GM19351 (cell line): Measurements from ENCODE around the gene DPP8.
"Not testable (repeated sequence)": the region's sequence is repeated elsewhere in the genome, so short reads cannot be mapped to it uniquely, and the experiment has no call there.

Experiments
- ATAC-seq: cut with Tn5 transposase; IDR thresholded peaks from one replicate; pipeline ENCODE4 v1.9.1; 2021; ENCODE audit warnings: mild to moderate bottlenecking, moderate library complexity; ENCODE audit not compliant: unreplicated experiment

Gene DPP8

GRCh38 chr15:65525622-65526021, 8.1 kb upstream of the DPP8 start:
- ATAC-seq = no peak

GRCh38 chr15:65524226-65524625, 6.7 kb upstream of the DPP8 start:
- no peak for ATAC-seq

GRCh38 chr15:65521350-65521749, 3.9 kb upstream of the DPP8 start:
- no peak for ATAC-seq

- ATAC-seq = no peak
These were observed 1.3 kb upstream of the DPP8 start for GRCh38 chr15:65518633-65519285.

- no peak for ATAC-seq
These were observed 348 bp upstream of the DPP8 start for GRCh38 chr15:65517866-65518207.

GRCh38 chr15:65512807-65513416, 4.6 kb downstream of the DPP8 start:
- no peak for ATAC-seq

GRCh38 chr15:65512189-65512588, 5.3 kb downstream of the DPP8 start:
- ATAC-seq = no peak

- no peak for ATAC-seq
These were observed 8.2 kb downstream of the DPP8 start for GRCh38 chr15:65509321-65509720.

- no peak for ATAC-seq
These were observed 23.4 kb downstream of the DPP8 start for GRCh38 chr15:65494076-65494475.

- ATAC-seq = no peak
These were observed 32.6 kb downstream of the DPP8 start for GRCh38 chr15:65484876-65485275.

- ATAC-seq = no peak
These were observed 40.6 kb downstream of the DPP8 start for GRCh38 chr15:65476903-65477302.

- no peak for ATAC-seq
These were observed 46.6 kb downstream of the DPP8 start for GRCh38 chr15:65470866-65471265.

GRCh38 chr15:65468229-65468909, 49.1 kb downstream of the DPP8 start:
- ATAC-seq = no peak

GRCh38 chr15:65466901-65467300, 50.6 kb downstream of the DPP8 start:
- no peak for ATAC-seq

- not testable (repeated sequence) for ATAC-seq
These were observed 54.4 kb downstream of the DPP8 start for GRCh38 chr15:65463096-65463495.

- no peak for ATAC-seq
These were observed 56.6 kb downstream of the DPP8 start for GRCh38 chr15:65460741-65461347.

- ATAC-seq = not testable (repeated sequence)
These were observed 62.2 kb downstream of the DPP8 start for GRCh38 chr15:65455256-65455655.

- ATAC-seq = no peak
These were observed 65.5 kb downstream of the DPP8 start for GRCh38 chr15:65451989-65452388.

GRCh38 chr15:65450556-65450955, 66.9 kb downstream of the DPP8 start:
- no peak for ATAC-seq

- ATAC-seq = no peak
These were observed 70.3 kb downstream of the DPP8 start for GRCh38 chr15:65447145-65447544.

- no peak for ATAC-seq
These were observed 83.3 kb downstream of the DPP8 start for GRCh38 chr15:65434201-65434600.

- no peak for ATAC-seq
These were observed 85.8 kb downstream of the DPP8 start for GRCh38 chr15:65431731-65432130.
